NOMO-1 treated with dmso at 0.1 percent for 144 hours (cell line): ENCODE measurements around the gene ZNF532.

Experiments used
- DNase-seq: peaks from one replicate; lab custom pipeline; 2025; ENCODE audit not compliant: unreplicated experiment; lab: John Stamatoyannopoulos, UW

ZNF532 gene

DNA sequence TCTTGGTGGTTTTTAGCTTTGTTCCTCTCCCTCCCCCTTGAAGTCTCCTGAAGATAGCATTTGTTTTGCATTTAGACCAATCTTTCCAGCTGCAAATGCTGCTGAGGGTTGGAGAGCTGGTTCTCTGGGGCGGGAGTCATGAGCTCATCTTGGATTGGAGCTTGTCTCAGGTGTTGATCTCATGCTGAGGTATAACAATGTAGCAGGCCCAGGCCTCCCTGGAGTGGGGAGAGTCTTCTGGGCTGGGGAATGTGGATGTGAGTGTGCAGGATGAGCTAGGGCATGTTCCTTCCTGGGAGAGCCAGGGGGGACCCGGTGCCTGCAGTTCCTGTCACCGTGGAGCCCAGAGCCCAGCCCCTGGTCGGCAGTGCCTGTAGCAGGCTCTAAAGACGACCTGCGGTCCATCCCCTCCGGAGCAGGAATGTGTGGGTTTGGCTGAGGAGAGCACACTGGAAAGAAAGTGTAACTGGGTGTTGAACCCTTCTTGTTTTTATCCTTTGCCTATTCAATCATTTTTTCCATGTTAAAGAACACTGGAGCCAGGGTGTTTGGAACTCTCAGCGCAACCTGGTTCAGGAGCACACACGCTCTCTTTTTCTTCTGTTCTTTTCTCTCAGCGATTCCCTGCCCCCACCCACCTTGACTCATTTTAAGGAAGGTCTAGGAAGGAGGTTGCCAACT, 2.7 kb downstream of the ZNF532 start:
- no peak for DNase-seq

DNA sequence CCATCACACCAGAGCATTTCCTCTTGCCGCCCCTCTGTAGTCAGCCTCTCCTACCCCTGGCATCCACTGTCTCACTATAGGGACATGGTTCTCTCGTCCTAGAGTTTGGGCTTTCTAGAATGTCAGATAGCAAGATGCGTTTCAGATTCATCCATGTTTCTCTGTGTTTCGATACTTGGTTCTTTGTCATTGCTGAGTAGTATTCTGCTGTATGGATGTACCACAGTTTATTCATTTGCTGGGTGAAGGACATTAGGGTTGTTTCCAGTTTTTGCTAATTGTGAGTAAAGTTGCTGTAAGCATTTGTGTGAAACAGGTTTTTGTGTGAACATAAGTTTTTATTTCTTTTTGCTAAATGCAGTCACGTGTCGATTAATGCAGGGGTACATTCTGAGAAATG, 3.8 kb downstream of the ZNF532 start:
- no peak for DNase-seq

DNA sequence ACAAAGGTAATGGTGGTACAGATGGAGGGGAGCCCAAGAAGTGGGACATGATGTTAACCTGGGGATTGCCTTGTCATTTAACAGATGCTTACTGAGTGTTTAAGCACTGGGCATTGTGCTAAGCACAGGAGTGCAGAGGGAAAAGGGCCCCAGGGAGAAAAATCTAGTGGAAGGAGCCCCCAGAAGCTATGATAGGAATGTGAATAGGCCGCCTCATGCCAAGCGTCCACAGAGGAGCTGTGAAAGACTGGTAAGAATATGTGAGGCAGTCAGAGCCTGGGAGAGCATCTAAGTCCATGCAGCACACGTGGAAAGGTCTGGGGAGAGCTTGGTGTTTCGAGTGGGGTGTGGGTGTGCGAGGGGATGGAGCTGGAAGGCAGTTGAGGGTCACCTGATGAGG, 5.5 kb downstream of the ZNF532 start:
- no peak for DNase-seq

DNA sequence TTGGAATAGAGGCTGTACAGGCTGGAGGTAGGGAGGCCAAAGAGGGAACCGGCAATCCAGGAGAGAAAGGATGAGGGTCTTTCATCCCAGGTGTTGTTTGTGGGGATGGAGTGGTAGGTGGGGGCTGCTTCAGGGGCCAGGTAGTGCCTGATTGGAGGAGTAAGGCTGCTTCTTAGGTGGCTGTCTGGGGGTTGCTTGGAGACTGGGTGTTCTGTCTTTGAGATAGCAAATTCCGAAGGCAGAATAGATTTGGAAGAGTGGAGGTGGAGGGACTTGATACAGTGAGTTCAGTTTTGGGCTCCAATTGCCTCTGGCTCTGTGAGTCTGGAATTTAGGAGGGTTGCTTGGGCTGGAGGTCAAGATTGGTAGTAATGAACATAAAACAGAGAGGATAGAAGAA, 5.9 kb downstream of the ZNF532 start:
- DNase-seq = no peak

DNA sequence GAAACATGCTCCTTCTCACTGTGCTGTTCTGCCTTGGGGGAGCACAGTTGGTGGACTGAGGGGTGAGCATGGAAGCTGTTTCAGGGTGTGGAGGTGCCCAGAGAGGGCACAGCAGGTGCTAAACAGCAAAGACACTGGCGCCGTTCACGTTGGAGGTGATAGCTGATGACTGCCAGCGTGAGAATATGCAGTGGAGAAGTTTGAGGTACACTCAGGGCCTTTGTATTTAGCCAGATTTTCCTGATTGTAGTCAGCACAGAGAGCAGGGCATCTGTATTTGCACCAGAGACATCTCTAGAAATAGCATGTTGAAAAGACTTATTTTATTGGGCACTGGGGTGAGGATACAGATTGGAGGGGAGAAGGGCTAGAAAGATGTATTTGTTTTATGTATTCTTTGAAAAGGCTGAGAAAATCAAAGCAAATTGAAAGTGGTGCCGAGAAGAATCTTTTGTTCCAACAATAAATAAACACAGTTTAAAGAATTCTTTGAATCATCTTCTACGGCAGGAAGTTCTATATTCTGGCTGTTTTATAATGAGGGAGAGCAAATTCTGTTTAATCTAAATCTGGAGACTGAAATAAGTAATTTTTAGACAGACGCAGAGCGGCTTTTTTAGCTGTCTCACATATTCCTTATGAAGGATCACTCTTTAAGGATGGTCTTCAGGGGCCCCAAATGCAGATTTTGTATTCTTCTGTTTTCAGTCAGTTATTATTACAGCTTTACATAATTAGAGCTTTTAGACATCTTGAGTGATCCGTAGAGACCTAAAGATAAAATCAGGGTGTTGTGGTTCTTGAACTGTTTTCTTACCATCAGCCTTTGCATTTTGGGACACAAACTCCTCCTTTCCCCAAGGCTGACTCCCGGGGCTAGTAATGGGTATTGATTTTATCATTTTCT, 7.1 kb downstream of the ZNF532 start:
- DNase-seq = no peak

DNA sequence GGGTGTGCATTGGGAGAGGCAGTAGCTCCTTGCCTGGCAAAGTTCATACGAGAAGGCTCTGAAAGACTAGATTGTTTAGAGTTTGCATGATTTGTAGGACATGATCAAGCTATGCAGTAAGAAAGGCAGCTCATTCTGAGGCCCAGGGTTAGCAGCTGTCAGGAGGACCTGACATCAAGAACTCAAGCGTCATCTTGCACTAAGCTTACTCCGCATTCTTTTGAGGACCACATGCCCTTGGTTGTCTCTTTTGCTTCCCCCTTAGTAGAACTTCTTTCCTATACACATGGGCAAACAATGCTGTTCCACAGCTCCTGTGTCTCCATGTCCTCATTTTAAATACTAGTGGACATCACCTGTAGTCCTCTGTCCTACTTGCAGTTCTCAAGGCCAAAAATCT, 14.0 kb downstream of the ZNF532 start:
- no peak for DNase-seq

DNA sequence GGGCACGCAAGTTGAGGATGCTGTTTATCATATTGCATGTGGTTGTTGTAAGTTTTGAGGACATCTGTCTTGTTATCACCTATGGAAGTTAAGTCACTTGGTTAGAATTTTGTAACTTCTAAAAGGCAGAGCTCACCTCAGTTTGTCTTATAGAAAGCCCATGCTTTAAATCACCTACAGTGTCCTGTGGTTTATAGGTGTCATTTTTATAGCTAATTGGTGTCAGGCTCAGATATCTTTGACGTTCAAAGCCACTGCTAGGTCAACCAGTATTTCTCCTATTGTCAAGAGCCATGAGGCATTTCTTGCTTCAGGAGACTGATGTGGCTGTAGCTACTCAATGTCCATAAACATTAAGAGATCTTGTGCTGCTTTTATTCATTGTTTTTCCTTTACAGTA, 16.8 kb downstream of the ZNF532 start:
- DNase-seq = no peak

DNA sequence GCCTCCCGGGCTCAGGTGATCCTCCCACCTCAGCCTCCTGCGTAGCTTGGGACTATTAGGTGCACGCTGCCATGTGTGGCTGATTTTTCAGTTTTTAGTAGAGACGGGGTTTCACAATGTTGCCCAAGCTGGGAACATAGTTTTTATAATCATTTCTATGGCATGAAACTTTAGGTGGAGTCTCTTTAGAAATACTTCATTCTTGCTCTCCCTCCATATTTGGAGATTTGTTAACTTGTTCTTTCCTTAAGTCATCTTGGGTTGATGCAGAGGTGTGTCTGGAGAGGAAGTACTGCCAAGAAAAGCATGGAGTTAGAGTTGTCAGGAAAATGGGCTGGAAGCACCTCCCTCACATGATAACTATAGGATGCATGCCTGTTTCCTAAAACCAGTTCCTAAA, 17.4 kb downstream of the ZNF532 start:
- no peak for DNase-seq

DNA sequence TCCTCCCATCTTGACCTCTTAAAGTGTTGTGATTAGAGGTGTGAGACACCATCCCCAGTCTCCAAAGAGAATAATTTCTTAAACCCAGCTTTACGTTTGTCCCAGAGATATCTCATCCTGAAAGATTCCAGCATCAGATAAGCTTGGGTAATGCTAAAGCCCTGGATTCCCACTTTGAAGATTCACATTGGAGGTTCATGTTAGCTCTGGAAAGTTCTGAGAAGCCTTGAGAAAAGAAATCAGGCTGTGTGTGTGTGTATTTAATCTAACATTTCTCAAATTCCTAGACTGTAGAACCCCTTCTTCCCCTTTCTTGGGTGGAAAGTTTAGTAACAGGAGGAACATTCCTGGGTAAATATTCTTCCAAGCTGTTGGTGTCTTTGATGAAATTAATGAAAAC, 18.0 kb downstream of the ZNF532 start:
- no peak for DNase-seq

DNA sequence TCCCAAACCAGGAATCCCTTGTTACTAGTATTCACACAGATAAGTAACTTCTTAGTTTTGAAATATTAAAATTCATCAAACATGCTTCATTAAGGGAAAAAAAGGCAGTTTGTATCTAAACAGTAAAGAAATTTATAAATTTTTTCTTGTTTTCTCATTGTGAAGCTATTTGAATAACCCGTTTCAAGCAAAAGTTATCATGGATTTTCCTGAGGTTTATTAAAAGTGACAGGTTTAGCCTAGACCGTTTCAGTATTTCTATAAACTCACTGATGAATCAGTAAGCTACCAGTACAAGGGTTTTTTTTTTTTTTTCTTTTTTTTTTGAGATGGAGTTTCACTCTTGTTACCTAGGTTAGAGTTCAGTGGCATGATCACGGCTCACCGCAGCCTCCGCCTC, 20.0 kb downstream of the ZNF532 start:
- DNase-seq = no peak

DNA sequence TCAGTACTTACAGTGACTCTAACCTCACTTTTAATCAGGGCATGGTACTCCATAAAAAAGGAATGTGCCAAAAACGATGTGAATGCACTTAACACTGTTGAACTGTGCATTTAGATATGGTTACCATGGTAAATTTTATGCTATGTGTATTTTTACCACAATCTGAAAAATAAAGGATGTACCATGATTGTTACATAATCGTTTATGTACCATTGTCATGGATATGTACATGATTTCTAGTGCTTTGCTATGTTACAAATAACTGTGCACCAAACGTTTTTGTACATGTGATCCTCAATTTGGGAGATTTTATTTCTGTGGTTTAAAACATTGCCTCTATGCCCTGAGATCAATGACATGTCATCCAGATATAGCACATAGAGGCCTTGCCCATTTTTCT, 21.8 kb downstream of the ZNF532 start:
- DNase-seq = no peak

DNA sequence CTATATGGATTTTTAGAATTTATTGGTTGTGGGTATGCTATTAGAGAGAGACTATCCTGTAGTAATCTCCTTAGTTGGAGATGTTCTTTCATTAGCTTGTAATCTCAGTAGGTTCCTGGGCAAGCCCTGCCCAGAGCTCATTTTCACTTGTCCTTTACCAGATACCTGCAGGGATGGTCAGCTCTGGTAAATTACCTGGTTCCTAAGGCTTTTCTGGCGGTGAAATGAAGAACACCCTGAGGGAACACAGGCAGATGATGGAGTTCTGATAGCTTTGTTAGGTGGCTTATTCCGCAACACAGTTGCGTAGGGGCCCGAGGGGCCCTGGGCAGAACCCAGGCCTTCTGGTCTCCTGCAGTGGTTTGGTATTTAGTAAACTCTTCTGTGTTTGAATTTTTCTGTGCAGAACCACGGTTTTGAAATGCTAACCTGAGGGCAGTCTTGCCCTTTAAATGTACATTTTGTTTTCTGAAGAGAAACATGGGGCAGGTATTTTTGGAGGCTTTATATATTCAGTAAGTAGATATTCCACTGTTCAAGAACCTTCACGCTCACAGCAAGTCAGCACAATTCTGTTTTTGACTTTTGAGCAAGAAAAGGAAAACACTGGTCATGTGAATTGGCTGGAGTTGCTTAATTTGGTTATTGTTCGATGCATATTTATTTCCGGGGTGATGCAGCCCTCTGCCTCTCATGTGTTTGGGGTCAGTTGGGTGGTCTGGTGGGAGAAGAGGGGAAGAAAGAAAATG, 22.4 kb downstream of the ZNF532 start:
- DNase-seq = no peak

DNA sequence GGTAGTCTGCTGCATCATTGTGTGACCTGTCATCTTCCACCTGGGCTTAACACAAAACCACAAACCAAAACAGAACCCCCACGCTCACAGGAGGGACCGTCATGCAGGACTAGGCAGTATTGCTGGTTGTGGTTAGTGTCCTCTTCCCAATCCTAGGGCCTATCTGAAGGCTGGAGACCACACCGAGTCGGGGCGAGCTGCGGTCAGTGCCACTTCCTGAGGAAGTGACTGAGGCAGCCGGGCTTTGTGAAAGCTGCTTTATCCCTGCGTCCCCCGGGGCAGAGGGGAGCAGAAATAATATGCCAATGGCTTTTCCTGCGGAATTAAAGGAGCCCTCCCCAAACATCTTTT, 22.9 kb downstream of the ZNF532 start:
- peak; percentile 76 for DNase-seq

DNA sequence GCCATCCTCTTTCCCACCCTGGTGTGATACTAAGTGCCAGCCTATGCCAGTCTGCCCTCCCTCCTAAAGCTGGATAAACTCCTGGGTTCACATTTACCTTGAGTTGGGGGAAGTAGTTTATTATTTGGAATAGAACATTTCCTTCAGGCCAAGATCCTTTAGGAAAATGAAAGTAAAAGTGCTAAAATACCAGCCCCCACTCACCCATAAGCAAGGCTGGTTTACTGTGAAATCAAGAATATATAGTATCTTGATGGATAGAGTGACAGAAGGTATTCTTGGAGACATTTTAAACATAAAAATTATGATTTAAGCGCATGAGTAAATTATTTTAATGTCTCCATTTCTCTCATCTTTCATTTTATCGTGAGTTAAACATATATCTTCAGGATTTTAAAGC, 27.1 kb downstream of the ZNF532 start:
- no peak for DNase-seq

DNA sequence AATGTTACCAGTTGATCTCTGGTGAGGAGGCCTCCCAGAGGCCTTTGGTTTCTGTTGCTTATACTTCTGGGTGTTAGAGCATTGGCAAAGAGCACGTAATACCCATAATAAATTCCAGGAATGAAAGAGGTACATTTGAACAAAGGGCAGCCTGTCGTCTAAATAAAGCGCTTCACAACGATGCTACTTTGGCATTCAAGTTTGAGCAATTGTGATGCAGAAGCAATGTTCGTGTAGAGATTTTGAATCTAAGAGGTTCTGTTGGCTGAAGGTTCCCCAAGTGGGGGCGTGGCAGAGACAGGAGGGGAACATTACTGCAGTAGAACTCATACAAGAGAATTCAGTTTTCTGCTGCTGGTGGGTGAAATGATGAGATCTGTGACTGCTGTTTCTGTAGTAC, 27.8 kb downstream of the ZNF532 start:
- no peak for DNase-seq

DNA sequence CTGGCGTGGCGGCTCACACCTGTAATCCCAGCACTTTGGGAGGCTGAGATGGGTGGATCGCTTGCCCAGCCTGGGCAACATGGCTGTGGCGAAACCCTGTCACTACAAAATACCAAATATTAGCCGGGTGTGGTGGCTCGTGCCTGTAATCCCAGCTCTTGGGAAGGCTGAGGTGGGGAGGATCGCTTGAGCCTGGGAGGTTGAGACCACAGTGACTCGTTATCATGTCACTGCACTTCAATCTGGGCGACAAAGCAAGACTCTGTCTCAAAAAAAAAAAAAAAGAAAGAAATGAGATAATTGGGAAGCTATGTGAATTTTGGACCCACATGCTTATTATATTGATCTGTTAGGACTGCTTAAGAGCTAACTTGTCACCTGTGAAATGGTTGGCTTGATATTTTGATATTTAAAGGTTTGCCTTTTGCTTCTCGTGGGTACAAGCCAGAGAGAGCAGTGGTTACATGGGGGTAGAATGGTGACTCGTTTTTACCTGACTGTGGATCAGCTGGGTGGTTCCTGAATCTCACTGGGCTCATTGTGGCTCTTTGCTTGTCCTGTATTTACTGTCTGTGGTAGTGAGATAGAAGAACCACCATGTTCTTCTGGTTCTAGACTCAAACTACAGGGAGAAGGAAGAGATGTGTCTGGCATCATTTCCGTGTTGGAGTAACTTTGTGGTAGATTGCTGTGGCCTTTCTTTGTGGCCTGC, 28.9 kb downstream of the ZNF532 start:
- DNase-seq = no peak

DNA sequence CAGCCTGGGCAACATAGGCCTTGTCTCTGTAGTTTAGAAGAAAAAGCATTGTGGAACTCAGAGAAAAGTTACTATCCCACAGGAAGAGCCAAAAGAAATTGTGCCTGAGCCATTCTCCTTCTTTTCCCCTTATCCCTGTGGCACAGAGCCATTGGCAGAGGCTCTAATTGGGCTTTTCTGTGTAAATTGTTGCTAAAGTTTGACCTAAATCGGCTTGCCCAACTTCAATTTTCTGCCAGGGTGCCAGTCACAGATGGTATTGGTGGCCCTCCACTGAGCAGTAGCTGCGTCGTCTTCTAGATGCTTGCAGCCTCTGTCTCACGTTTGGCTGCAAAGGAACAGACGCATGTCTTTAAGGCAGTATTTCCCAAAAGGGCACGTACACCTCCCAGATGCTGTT, 30.3 kb downstream of the ZNF532 start:
- no peak for DNase-seq

DNA sequence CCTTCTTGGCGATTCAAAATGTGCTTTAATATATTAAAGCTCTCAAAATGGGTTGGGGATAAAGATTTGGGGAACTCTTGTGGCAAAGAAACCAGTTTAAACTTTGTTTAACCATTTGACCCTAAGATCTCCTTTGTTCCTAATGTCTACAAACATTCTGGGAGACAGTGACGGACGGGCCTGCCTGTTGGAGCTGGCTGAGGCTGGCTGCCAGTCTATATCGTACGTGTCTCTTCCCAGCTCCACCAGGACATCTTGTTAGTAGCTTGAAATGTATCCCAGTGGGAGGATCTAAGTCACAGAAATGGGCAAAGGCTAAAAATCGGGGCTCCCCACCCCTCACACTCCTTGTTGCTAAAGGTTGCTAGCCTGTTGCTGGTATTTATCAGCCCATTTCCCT, 30.7 kb downstream of the ZNF532 start:
- no peak for DNase-seq

DNA sequence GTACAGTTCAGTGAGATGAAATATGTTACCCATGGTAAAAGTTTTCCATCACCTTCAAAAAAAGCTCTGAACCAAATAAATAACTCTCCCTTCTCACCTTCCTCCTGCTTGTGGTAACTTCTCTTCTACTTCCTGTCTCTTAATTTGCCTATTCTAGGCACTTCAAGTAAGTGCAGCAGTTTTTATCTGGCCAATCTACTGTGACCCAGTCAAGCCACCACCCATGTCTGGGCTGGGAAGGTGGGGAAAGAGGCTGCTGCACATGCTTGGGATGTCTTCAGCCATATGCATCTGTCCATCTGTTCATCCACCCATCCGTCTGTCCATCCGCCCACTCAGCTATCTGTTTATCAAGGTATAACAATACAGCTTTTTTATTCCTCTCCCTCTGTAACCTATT, 31.6 kb downstream of the ZNF532 start:
- no peak for DNase-seq

DNA sequence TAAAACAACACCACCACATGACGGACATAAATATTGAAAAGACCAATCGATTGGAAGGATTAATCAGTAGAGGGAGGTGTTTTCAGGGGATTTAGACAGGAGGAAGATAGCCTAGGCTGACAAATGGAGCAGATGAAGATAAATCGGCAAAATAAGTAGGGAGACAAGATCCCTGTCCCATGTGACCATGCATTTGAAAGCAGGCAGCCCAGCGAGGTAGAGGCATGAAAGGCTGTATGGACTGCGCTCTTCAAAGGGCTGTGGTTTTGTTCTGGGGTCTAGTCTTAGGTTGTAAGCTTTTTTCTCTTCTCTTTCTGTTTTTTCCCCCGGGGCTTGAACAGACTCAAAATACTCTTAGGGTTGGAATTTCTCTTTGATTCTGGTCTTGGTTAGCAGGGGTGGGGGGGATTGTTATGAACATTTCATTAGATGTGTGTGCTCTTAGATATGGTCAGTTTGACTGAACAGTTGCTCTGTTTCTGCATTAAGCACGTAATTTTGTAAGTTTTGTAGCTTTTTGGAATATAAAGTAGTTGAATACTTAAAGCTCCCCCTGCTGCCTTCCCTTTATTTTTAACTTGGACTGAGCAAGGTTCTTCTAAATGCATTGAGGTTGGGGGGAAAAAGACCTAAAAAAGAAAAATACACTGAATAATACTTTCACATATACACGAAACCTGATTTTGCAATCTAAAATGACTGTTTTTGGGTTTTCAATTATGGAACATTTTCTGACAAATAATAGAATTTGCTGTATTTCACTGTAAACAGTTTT, 32.2 kb downstream of the ZNF532 start:
- DNase-seq = no peak
